IMR-90 (cell line): Measurements from ENCODE around the gene CHST8. TPM values are rescaled to one million over a fixed set of nuclear protein-coding genes. Genes with fewer than 3 reads are reported as not detected.

Source experiments
- ATAC-seq: fragments of 200-7000 bp; cut with Tn5 transposase; 2 replicates; pipeline ENCODE4 v1.9.1; 2020; ENCODE audit warnings: low read depth, mild to moderate bottlenecking, moderate library complexity
- BruUV-seq: library from RNA; stranded (reverse); fragments of 400-500 nt; replicated peaks from 2 replicates; lab custom pipeline; 2021; lab: Mats Ljungman, UMichigan
- CTCF ChIA-PET: fragments of 300-600 bp; formaldehyde crosslinking; extraction: SDS; loops from one replicate; lab custom pipeline; 2021; ENCODE audit warnings: antibody characterized with exemption; lab: Yijun Ruan, JAX
- POLR2A ChIA-PET: fragments of 300-600 bp; sonication (Branson Sonifier 250); formaldehyde crosslinking; loops from one replicate; lab custom pipeline; 2022; ENCODE audit warnings: antibody characterized with exemption; ENCODE audit not compliant: unreplicated experiment; lab: Charles Lee
- DNase-seq: peaks from one replicate; pipeline ENCODE4 v3.0.0; 2013
- H2AFZ ChIP-seq: replicated peaks from 2 replicates; pipeline ENCODE3; 2013; ENCODE audit warnings: low read length, mild to moderate bottlenecking; ENCODE audit not compliant: poor library complexity
- H2AK5ac ChIP-seq: 2 replicates; pipeline ENCODE4 v1.6.1; 2013; ENCODE audit warnings: low read depth, low read length, inconsistent platforms
- H2AK9ac ChIP-seq: replicated peaks from 2 replicates; pipeline ENCODE3; 2013; ENCODE audit warnings: mild to moderate bottlenecking, low read depth, low read length, moderate library complexity; ENCODE audit not compliant: poor library complexity
- H2BK120ac ChIP-seq: 2 replicates; pipeline ENCODE4 v1.6.1; 2013; ENCODE audit warnings: low read depth, low read length, inconsistent platforms
- H2BK15ac ChIP-seq: 3 replicates; pipeline ENCODE4 v1.6.1; 2013; ENCODE audit warnings: low read depth, low read length, inconsistent platforms
- H2BK20ac ChIP-seq: 2 replicates; pipeline ENCODE4 v1.6.1; 2013; ENCODE audit warnings: low read depth, mild to moderate bottlenecking, inconsistent platforms, low read length, moderate library complexity
- H2BK5ac ChIP-seq: 2 replicates; pipeline ENCODE4 v1.6.1; 2013; ENCODE audit warnings: mild to moderate bottlenecking, low read depth, low read length, inconsistent platforms; ENCODE audit not compliant: poor library complexity, severe bottlenecking
- H3K14ac ChIP-seq: replicated peaks from 2 replicates; pipeline ENCODE4 v1.6.1; 2013; ENCODE audit warnings: low read depth, low read length, inconsistent platforms
- H3K18ac ChIP-seq: 2 replicates; pipeline ENCODE4 v1.6.1; 2013; ENCODE audit warnings: low read depth, low read length, control low read depth
- H3K23ac ChIP-seq: 2 replicates; pipeline ENCODE4 v1.6.1; 2013; ENCODE audit warnings: low read depth, low read length, inconsistent platforms
- H3K27ac ChIP-seq: 2 replicates; pipeline ENCODE4 v1.5.1; 2013; ENCODE audit warnings: mild to moderate bottlenecking, control low read depth, low read length; ENCODE audit not compliant: insufficient read depth
- H3K27me3 ChIP-seq: 2 replicates; pipeline ENCODE4 v1.6.1; 2013; ENCODE audit warnings: low read length; ENCODE audit not compliant: control insufficient read depth, insufficient read depth
- H3K36me3 ChIP-seq: 2 replicates; pipeline ENCODE4 v1.6.1; 2013; ENCODE audit warnings: low read length, mixed read lengths; ENCODE audit not compliant: control insufficient read depth, insufficient read depth
- H3K4ac ChIP-seq: 2 replicates; pipeline ENCODE4 v1.6.1; 2013; ENCODE audit warnings: low read depth, low read length, inconsistent platforms
- H3K4me1 ChIP-seq: 2 replicates; pipeline ENCODE4 v1.6.1; 2013; ENCODE audit warnings: low read length, mixed read lengths; ENCODE audit not compliant: control insufficient read depth, insufficient read depth
- H3K4me2 ChIP-seq: 2 replicates; pipeline ENCODE4 v1.6.1; 2013; ENCODE audit warnings: low read depth, mild to moderate bottlenecking, control low read depth, low read length, moderate library complexity
- H3K4me3 ChIP-seq: 2 replicates; pipeline ENCODE4 v1.5.1; 2013; ENCODE audit warnings: low read depth, mild to moderate bottlenecking, control low read depth, low read length, moderate library complexity; ENCODE audit not compliant: insufficient read depth
- H3K56ac ChIP-seq: 2 replicates; pipeline ENCODE4 v1.6.1; 2013; ENCODE audit warnings: low read length, inconsistent platforms; ENCODE audit not compliant: insufficient read depth; ENCODE audit errors: extremely low read depth
- H3K79me1 ChIP-seq, 2 experiments: 2 replicates each; pipeline ENCODE4 v1.6.1; 2013; ENCODE audit warnings: low read length in 2 of 2, inconsistent platforms in 1 of 2, low read depth in 1 of 2
- H3K9ac ChIP-seq: 2 replicates; pipeline ENCODE4 v1.6.1; 2013; ENCODE audit warnings: low read depth, low read length, control low read depth
- H3K9me1 ChIP-seq: 2 replicates; pipeline ENCODE4 v1.6.1; 2013; ENCODE audit warnings: low read length, inconsistent platforms; ENCODE audit not compliant: insufficient read depth
- H3K9me3 ChIP-seq: 2 replicates; pipeline ENCODE4 v1.6.1; 2013; ENCODE audit warnings: low read length; ENCODE audit not compliant: control insufficient read depth, insufficient read depth
- H4K20me1 ChIP-seq: 2 replicates; pipeline ENCODE4 v1.6.1; 2013; ENCODE audit warnings: low read length, inconsistent platforms; ENCODE audit not compliant: insufficient read depth
- H4K5ac ChIP-seq: 2 replicates; pipeline ENCODE4 v1.6.1; 2013; ENCODE audit warnings: mild to moderate bottlenecking, low read depth, low read length, control low read depth
- H4K8ac ChIP-seq, 2 experiments: 2 replicates each; pipeline ENCODE4 v1.6.1; 2013; ENCODE audit warnings: low read depth in 2 of 2, low read length in 2 of 2, control low read depth in 1 of 2, inconsistent platforms in 1 of 2
- H4K91ac ChIP-seq: 2 replicates; pipeline ENCODE4 v1.6.1; 2013; ENCODE audit warnings: low read depth, low read length, inconsistent platforms; ENCODE audit not compliant: insufficient read depth
- BHLHE40 ChIP-seq: fragments of 150-350 bp; IDR thresholded peaks from 2 replicates; pipeline ENCODE4 v1.6.1; 2016; ENCODE audit warnings: mild to moderate bottlenecking, low read depth, low read length
- CEBPB ChIP-seq: IDR thresholded peaks from 2 replicates; pipeline ENCODE4 v1.6.1; 2012; ENCODE audit warnings: low read depth, low read length, improper control_type of control experiment
- CHD1 ChIP-seq: IDR thresholded peaks from 2 replicates; pipeline ENCODE4 v1.6.1; 2012; ENCODE audit warnings: low read depth, low read length, improper control_type of control experiment
- CTCF ChIP-seq: conservative IDR thresholded peaks from 2 replicates; pipeline ENCODE4 v1.5.1; 2012; ENCODE audit warnings: mild to moderate bottlenecking, low read depth, low read length, improper control_type of control experiment
- ELK1 ChIP-seq: fragments of 150-350 bp; IDR thresholded peaks from 2 replicates; pipeline ENCODE4 v1.6.1; 2016; ENCODE audit warnings: low read depth, mild to moderate bottlenecking, low read length, moderate library complexity, borderline replicate concordance
- FOS ChIP-seq: fragments of 150-350 bp; IDR thresholded peaks from 2 replicates; pipeline ENCODE4 v1.6.1; 2016; ENCODE audit warnings: low read depth, low read length
- MAFK ChIP-seq: IDR thresholded peaks from 2 replicates; pipeline ENCODE4 v1.6.1; 2012; ENCODE audit warnings: low read depth, low read length, improper control_type of control experiment
- MAZ ChIP-seq: IDR thresholded peaks from 2 replicates; pipeline ENCODE4 v1.6.1; 2012; ENCODE audit warnings: low read depth, mild to moderate bottlenecking, low read length, improper control_type of control experiment, moderate library complexity, borderline replicate concordance
- MXI1 ChIP-seq: IDR thresholded peaks from 2 replicates; pipeline ENCODE4 v1.6.1; 2012; ENCODE audit warnings: low read depth, mild to moderate bottlenecking, low read length, moderate library complexity, borderline replicate concordance
- NFE2L2 ChIP-seq: fragments of 150-350 bp; IDR thresholded peaks from 2 replicates; pipeline ENCODE4 v1.6.1; 2016; ENCODE audit warnings: low read depth, mild to moderate bottlenecking, low read length
- POLR2A ChIP-seq: IDR thresholded peaks from 2 replicates; pipeline ENCODE4 v1.6.1; 2012; ENCODE audit warnings: mild to moderate bottlenecking, low read depth, low read length
- RAD21 ChIP-seq: IDR thresholded peaks from 2 replicates; pipeline ENCODE4 v1.6.1; 2012; ENCODE audit warnings: low read length, improper control_type of control experiment
- RCOR1 ChIP-seq: IDR thresholded peaks from 2 replicates; pipeline ENCODE4 v1.6.1; 2012; ENCODE audit warnings: mild to moderate bottlenecking, low read length, improper control_type of control experiment; ENCODE audit not compliant: insufficient replicate concordance
- SMC3 ChIP-seq: fragments of 150-350 bp; IDR thresholded peaks from 2 replicates; pipeline ENCODE4 v1.6.1; 2016; ENCODE audit warnings: low read depth, mild to moderate bottlenecking, antibody characterized with exemption, low read length, moderate library complexity
- USF2 ChIP-seq: fragments of 150-350 bp; IDR thresholded peaks from 2 replicates; pipeline ENCODE4 v1.6.1; 2017; ENCODE audit warnings: mild to moderate bottlenecking, antibody characterized with exemption, low read length, low read depth
- WGBS, 2 experiments: methylation state at CpG; one replicate each; pipeline versions ENCODE4 v1.1.5 to v1.1.7; 2013; ENCODE audit warnings: missing lambda C conversion rate in 2 of 2; ENCODE audit not compliant: insufficient read length in 1 of 2; ENCODE audit errors: extremely low coverage in 2 of 2; 5-methylcytosine and 5-hydroxymethylcytosine counted together
- dilution Hi-C: fragments of 300-500 bp; cut with HindIII; formaldehyde crosslinking; loops from one replicate; pipeline ENCODE4 v1.14.3; 2018; ENCODE audit warnings: low sequenced_read_pairs; ENCODE audit not compliant: unreplicated experiment
- in situ Hi-C: fragments of 300-500 bp; cut with MboI; formaldehyde crosslinking; loops from 3 replicates; pipeline ENCODE4 v1.14.3; 2019; ENCODE audit warnings: low sequenced_read_pairs, inconsistent platforms, mixed read lengths
- intact Hi-C: fragments of 100-400 bp; cut with micrococcal nuclease; formaldehyde crosslinking; loops from 2 replicates; pipeline ENCODE4 v1.10.0; 2022
- polyA plus RNA-seq, 3 experiments: library from polyadenylated mRNA; depleted of rRNA; stranded (reverse); fragments of >200 nt; gene quantifications; 2 replicates each; pipeline ENCODE4 v1.2.3, GENCODE V29; 2012; ENCODE audit warnings: low replicate concordance in 1 of 3
- total RNA-seq: library from RNA; depleted of rRNA; stranded (reverse); fragments of >200 nt; gene quantifications from 2 replicates; pipeline ENCODE4 v1.2.3, GENCODE V29; 2012

CHST8 gene
- total and polyA plus RNA-seq, 2 of the 4 experiments (the other 2 are of a cell fraction): not detected

- H2BK5ac ChIP-seq: no peak overlapping the region
- H3K27me3 ChIP-seq: peaks cover 39% of the 10 kb centered on the region
- no peak overlapping the region for H4K5ac ChIP-seq
- intact Hi-C loops (no loop called here), dilution Hi-C loops (no loop called here), in situ Hi-C loops (no loop called here)
- H2BK15ac ChIP-seq: no peak overlapping the region
- ChIA-PET CTCF (no interaction called here), POLR2A (no interaction called here)
- H2BK20ac ChIP-seq: no peak overlapping the region
- no peaks in the 10 kb centered on the region for H3K9me1 ChIP-seq
- no peaks in the 10 kb centered on the region for H3K36me3 ChIP-seq
- no peak overlapping the region for H3K56ac ChIP-seq
- no peak overlapping the region for H2AK5ac ChIP-seq
- H3K18ac ChIP-seq: no peak overlapping the region
- no peaks in the 10 kb centered on the region for H3K9me3 ChIP-seq
- no peak overlapping the region for H3K14ac ChIP-seq
- H3K4me2 ChIP-seq: no peak overlapping the region
- no peaks in the 10 kb centered on the region for H3K4me1 ChIP-seq
- H4K8ac ChIP-seq: no peak overlapping the region
- no peak overlapping the region for H3K4ac ChIP-seq
- TF ChIP-seq RCOR1 (no peak), BHLHE40 (no peak), CTCF (no peak), NFE2L2 (no peak), FOS (no peak), USF2 (no peak), MXI1 (no peak), ELK1 (no peak), CHD1 (no peak), CEBPB (no peak), MAFK (no peak), SMC3 (no peak), POLR2A (no peak), MAZ (no peak), RAD21 (no peak)
- no peak overlapping the region for H2BK120ac ChIP-seq
- no peak overlapping the region for H3K27ac ChIP-seq
- no peaks in the 10 kb centered on the region for H3K79me1 ChIP-seq
- no peak overlapping the region for H4K91ac ChIP-seq
- H2AFZ ChIP-seq: no peak overlapping the region
- BruUV-seq: no TSS peak
- ATAC-seq (no peak), DNase-seq (no peak)
- no peaks in the 10 kb centered on the region for H4K20me1 ChIP-seq
- no peak overlapping the region for H2AK9ac ChIP-seq
- no peak overlapping the region for H3K23ac ChIP-seq
- no peak overlapping the region for H3K4me3 ChIP-seq
- WGBS, 2 experiments: no CpG with 5 or more reads among the region's 4 CpGs
- H3K9ac ChIP-seq: no peak overlapping the region
These were observed 1.1 kb upstream of the CHST8 start for GRCh38 chr19:33620611-33621010.
